Pancreas (tissue), 10 donors: Measurements from ENCODE around the gene ATP8B3. TPM values are rescaled to one million over a fixed set of nuclear protein-coding genes. Genes with fewer than 3 reads are reported as not detected.

ENCODE experiments used
- ATAC-seq, 4 donors: fragments of 200-7000 bp; cut with Tn5 transposase; one replicate each; pipeline versions ENCODE4 v1.8.0 to v1.9.1; 2020; ENCODE audit warnings: mild to moderate bottlenecking in 4 of 4, moderate library complexity in 4 of 4
- DNase-seq, 6 donors: peaks; one replicate each; pipeline ENCODE4 v3.0.0-alpha.2; 2020
- FAIRE-seq: peaks from 2 replicates; lab custom pipeline; 2012; peaks lifted over from hg19 to GRCh38; lab: Jason Lieb, UNC
- H3K27ac ChIP-seq, 4 donors: fragments of 200-600 bp; sonication (generic); 1 replicate in 3 of 4; 2 replicates in 1 of 4; pipeline versions ENCODE4 v1.5.0 to v1.8.0; 2020
- H3K27me3 ChIP-seq, 4 donors: fragments of 200-600 bp; one replicate each; pipeline ENCODE4 v1.8.0; 2021
- H3K36me3 ChIP-seq, 3 donors: fragments of 200-600 bp; sonication (generic) in 1 of 3; one replicate each; pipeline versions ENCODE4 v1.5.0 to v1.8.0; 2020 to 2021
- H3K4me1 ChIP-seq, 3 donors: fragments of 200-600 bp; one replicate each; pipeline ENCODE4 v1.8.0; 2021
- H3K4me3 ChIP-seq, 4 donors: fragments of 200-600 bp; sonication (generic) in 2 of 4; one replicate each; pipeline versions ENCODE4 v1.5.0 to v1.8.0; 2020 to 2021
- H3K9me3 ChIP-seq, 4 donors: fragments of 200-600 bp; one replicate each; pipeline ENCODE4 v1.8.0; 2021
- CTCF ChIP-seq, 4 donors: fragments of 200-600 bp; sonication (generic) in 3 of 4; IDR thresholded peaks; one replicate each; pipeline versions ENCODE4 v1.5.0 to v1.8.0; 2021; ENCODE audit warnings: antibody characterized with exemption in 4 of 4
- WGBS, 2 donors: extraction: QIAGEN DNeasy Blood & Tissue Kit; methylation state at CpG; one replicate each; pipeline ENCODE4 v1.1.7; 2013; 5-methylcytosine and 5-hydroxymethylcytosine counted together
- intact Hi-C, 3 donors: fragments of 100-400 bp; cut with DNase I; formaldehyde crosslinking; loops; one replicate each; pipeline versions ENCODE4 v1.11.1 to v1.14.2; 2022
- polyA plus RNA-seq, 2 donors: library from polyadenylated mRNA; stranded (reverse); fragments of 200-250 nt; gene quantifications; one replicate each; pipeline ENCODE4 v1.2.3, GENCODE V29; 2013
- total RNA-seq, 6 donors: library from RNA; stranded (reverse); fragmentation: NEBNext Ultra II Directional in 4 of 6; extraction: Animal tissue kit (Norgen Biotek cat#: 25700) in 4 of 6; gene quantifications; one replicate each; pipeline versions ENCODE4 v1.2.1 to v1.2.4, GENCODE V29; 2021 to 2023
- donor health status: healthy with polysubstance abuse.
- donor health status: DM: no; HTN: no; CAD: no; lungs with moderate emphysema.
- donor health status: DM: no; HTN: no; CAD: no.
- donor health status: control.
- donor health status: control.
- donor health status: Bipolar disorder and iron deficiency.
- donor health status: DM: yes; HTN: yes; CAD: no.
- donor health status: DM: no; HTN: no; CAD: no.
- donor health status: DM: no; HTN: no; CAD: no.
- donor health status: DM: yes; HTN: yes; CAD: no.

Gene ATP8B3
- total and polyA plus RNA-seq, 8 donors, result 0.32 to 1.1 (median 0.54) TPM

- no peak overlapping the region for H3K27ac ChIP-seq
- DNase-seq, result peak in 1 of 6 donors; percentile 40
- FAIRE-seq, result no peak
- H3K9me3 ChIP-seq, result peaks cover 0 to 3% (median 0%) of the 10 kb centered on the region in 4 donors
- WGBS, 2 donors, result 16 to 21% methylated on average over 10 of the region's 10 CpGs
- ATAC-seq, result no peak
- H3K4me1 ChIP-seq, result no peaks in the 10 kb centered on the region
- intact Hi-C loops, result loop anchor here in 2 of 3 donors (2.0 to 10.0 kb wide), 3 partner anchors 92 to 222 kb away; no protein-coding TSS in a partner anchor
- H3K27me3 ChIP-seq, result peaks cover 0 to 33% (median 2%) of the 10 kb centered on the region in 4 donors
- H3K36me3 ChIP-seq, result no peaks in the 10 kb centered on the region
- TF ChIP-seq CTCF (IDR thresholded peaks at IDR 0.05), result no peak
- no peak overlapping the region for H3K4me3 ChIP-seq
Observed at GRCh38 chr19:1766800-1767352, 45.2 kb downstream of the ATP8B3 start.

GRCh38 chr19:1765904-1766799, 45.9 kb downstream of the ATP8B3 start:
- peaks cover 0 to 3% (median 0%) of the 10 kb centered on the region in 4 donors for H3K9me3 ChIP-seq

GRCh38 chr19:1765232-1765903, 46.7 kb downstream of the ATP8B3 start:
- Histone ChIP-seq H3K27me3 (peaks cover 0 to 33% (median 4%) of the 10 kb centered on the region in 4 donors), H3K4me3 (no peak overlapping the region), H3K9me3 (no peaks in the 10 kb centered on the region), H3K27ac (no peak overlapping the region), H3K4me1 (no peaks in the 10 kb centered on the region), H3K36me3 (no peaks in the 10 kb centered on the region)
- ATAC-seq (no peak), DNase-seq (peak in 1 of 6 donors; percentile 57), FAIRE-seq (no peak)
- WGBS, 2 donors, result 7 to 11% methylated on average over 30 to 33 of the region's 33 CpGs
- no peak for TF ChIP-seq CTCF (IDR thresholded peaks at IDR 0.05)
- intact Hi-C loops, result loop anchor here in 2 of 3 donors (5.0 to 10.0 kb wide), 2 partner anchors 93 to 221 kb away; no protein-coding TSS in a partner anchor

More at GRCh38 chr19:1765904-1766799, 45.9 kb downstream of the ATP8B3 start:
- Histone ChIP-seq H3K36me3 (no peaks in the 10 kb centered on the region), H3K27ac (no peak overlapping the region), H3K27me3 (peaks cover 0 to 35% (median 4%) of the 10 kb centered on the region in 4 donors), H3K4me3 (no peak overlapping the region), H3K4me1 (no peaks in the 10 kb centered on the region)
- WGBS, 2 donors, result 5 to 8% methylated on average over 38 of the region's 38 CpGs
- DNase-seq, result peak in 1 of 6 donors; percentile 54
- no peak for TF ChIP-seq CTCF (IDR thresholded peaks at IDR 0.05)
- no peak for FAIRE-seq
- no peak for ATAC-seq
- intact Hi-C loops, result loop anchor here in 2 of 3 donors (2.0 to 10.0 kb wide), 3 partner anchors 91 to 221 kb away; no protein-coding TSS in a partner anchor

GRCh38 chr19:1764729-1765128, 47.3 kb downstream of the ATP8B3 start:
- H3K27me3 ChIP-seq, result peaks cover 0 to 38% (median 4%) of the 10 kb centered on the region in 4 donors

More at GRCh38 chr19:1764729-1765128, 47.3 kb downstream of the ATP8B3 start:
- WGBS, 2 donors, result 7 to 11% methylated on average over 14 to 15 of the region's 15 CpGs
- no peak for FAIRE-seq
- intact Hi-C loops, result loop anchor here in 2 of 3 donors (5.0 to 10.0 kb wide), 2 partner anchors 92 to 220 kb away; no protein-coding TSS in a partner anchor
- DNase-seq, result no peak
- Histone ChIP-seq H3K4me3 (no peak overlapping the region), H3K4me1 (no peaks in the 10 kb centered on the region), H3K36me3 (no peaks in the 10 kb centered on the region), H3K27ac (no peak overlapping the region), H3K9me3 (no peaks in the 10 kb centered on the region)
- ATAC-seq, result no peak
- no peak for TF ChIP-seq CTCF (IDR thresholded peaks at IDR 0.05)
